HG03442 (cell line): ENCODE data around the gene VPS35.
A peak's percentile ranks its signal among the peaks of the same experiment; 100 is the strongest.
"Not testable (repeated sequence)": the region's sequence is repeated elsewhere in the genome, so short reads cannot be mapped to it uniquely, and the experiment has no call there.

Experiments used
- ATAC-seq: cut with Tn5 transposase; IDR thresholded peaks from one replicate; pipeline ENCODE4 v1.9.1; 2021; ENCODE audit warnings: mild to moderate bottlenecking, moderate library complexity; ENCODE audit not compliant: unreplicated experiment

Gene VPS35

GRCh38 chr16:46713634-46714033, 24.7 kb upstream of the VPS35 start:
- ATAC-seq = no peak

- no peak for ATAC-seq
These were observed 23.9 kb upstream of the VPS35 start for GRCh38 chr16:46712911-46713310.

GRCh38 chr16:46711106-46712058, 22.4 kb upstream of the VPS35 start:
- ATAC-seq = no peak

GRCh38 chr16:46709469-46710005, 20.6 kb upstream of the VPS35 start:
- ATAC-seq = no peak

GRCh38 chr16:46706642-46707041, 17.7 kb upstream of the VPS35 start:
- no peak for ATAC-seq

- no peak for ATAC-seq
These were observed 13.1 kb upstream of the VPS35 start for GRCh38 chr16:46702030-46702429.

GRCh38 chr16:46701615-46702014, 12.6 kb upstream of the VPS35 start:
- ATAC-seq = no peak

GRCh38 chr16:46700048-46700447, 11.1 kb upstream of the VPS35 start:
- ATAC-seq = no peak

- ATAC-seq = no peak
These were observed 8.0 kb upstream of the VPS35 start for GRCh38 chr16:46696957-46697356.

GRCh38 chr16:46695937-46696336, 7.0 kb upstream of the VPS35 start:
- ATAC-seq = no peak

- ATAC-seq = no peak
These were observed 4.6 kb upstream of the VPS35 start for GRCh38 chr16:46693598-46693997.

- no peak for ATAC-seq
These were observed 2.7 kb upstream of the VPS35 start for GRCh38 chr16:46691726-46692125.

GRCh38 chr16:46690281-46691178, 1.6 kb upstream of the VPS35 start:
- no peak for ATAC-seq

GRCh38 chr16:46689365-46690280, 645 bp upstream of the VPS35 start, which contains the start of gene ORC6:
Gene ORC6 (plus strand): TSS chr16:46689659. CDS start chr16:46689706, 47 bp downstream.
- peak; percentile 69 for ATAC-seq

- ATAC-seq = no peak
These were observed 801 bp downstream of the VPS35 start for GRCh38 chr16:46688101-46688653.

GRCh38 chr16:46687486-46687885, 1.5 kb downstream of the VPS35 start:
- ATAC-seq = no peak

- no peak for ATAC-seq
These were observed 2.0 kb downstream of the VPS35 start for GRCh38 chr16:46686815-46687473.

GRCh38 chr16:46681867-46682266, 7.1 kb downstream of the VPS35 start:
- ATAC-seq = not testable (repeated sequence)

- ATAC-seq = not testable (repeated sequence)
These were observed 11.0 kb downstream of the VPS35 start for GRCh38 chr16:46677943-46678342.
